K562 (cell line): ENCODE results near the gene HPS4. TPM values are rescaled to one million over a fixed set of nuclear protein-coding genes. Genes with fewer than 3 reads are reported as not detected.
"Not testable (repeated sequence)": the region's sequence is repeated elsewhere in the genome, so short reads cannot be mapped to it uniquely, and the experiment has no call there.

ENCODE experiments used
- ATAC-seq: fragments of 200-7000 bp; cut with Tn5 transposase; 3 replicates; pipeline ENCODE4 v1.9.1; 2020; ENCODE audit warnings: moderate library complexity
- BruUV-seq: library from RNA; stranded (reverse); fragments of 400-500 nt; replicated peaks from 2 replicates; lab custom pipeline; 2021; lab: Mats Ljungman, UMichigan
- CTCF ChIA-PET: fragments of 300-600 bp; formaldehyde crosslinking; extraction: SDS; loops from one replicate; lab custom pipeline; 2021; ENCODE audit warnings: low intra/inter-chr PET ratio; lab: Yijun Ruan, JAX
- POLR2A ChIA-PET: fragments of 300-600, 350-650 bp; sonication (Branson Sonifier 250); formaldehyde crosslinking; extraction: SDS; loops from one replicate; lab custom pipeline; 2021; ENCODE audit warnings: antibody characterized with exemption, inconsistent platforms; lab: Yijun Ruan, JAX
- DNase-seq, 4 experiments: peaks; one replicate each; pipeline versions ENCODE4 v3.0.0 to v3.0.0-alpha.2; 2011 to 2018; ENCODE audit warnings: low spot score in 3 of 4, mixed read lengths in 3 of 4; ENCODE audit errors: extremely low read depth in 1 of 4
- FAIRE-seq: peaks from 2 replicates; lab custom pipeline; 2011; peaks lifted over from hg19 to GRCh38; lab: Jason Lieb, UNC
- H2AFZ ChIP-seq: 2 replicates; pipeline ENCODE4 v1.6.0; 2011; ENCODE audit warnings: low read depth, low read length, control low read depth, inconsistent platforms
- H3K27ac ChIP-seq: fragments of 200-600 bp; 3 replicates; pipeline ENCODE4 v1.8.0; 2011; ENCODE audit warnings: low read depth, mild to moderate bottlenecking, control low read depth, inconsistent platforms, low read length, moderate library complexity, mixed read lengths; ENCODE audit errors: extremely low read depth
- H3K27me3 ChIP-seq, 2 experiments: fragments of 300-600 bp in 1 of 2; 2 replicates in 1 of 2; 3 replicates in 1 of 2; pipeline versions ENCODE4 v1.6.0 to v1.8.0; 2011; ENCODE audit warnings: inconsistent platforms in 2 of 2, low read length in 2 of 2, mild to moderate bottlenecking in 1 of 2, mixed read lengths in 1 of 2, moderate library complexity in 1 of 2; ENCODE audit not compliant: control insufficient read depth in 2 of 2, insufficient read depth in 2 of 2
- H3K36me3 ChIP-seq: fragments of 300-600 bp; 3 replicates; pipeline ENCODE4 v1.8.0; 2011; ENCODE audit warnings: mild to moderate bottlenecking, low read length, inconsistent platforms; ENCODE audit not compliant: control insufficient read depth, insufficient read depth
- H3K4me1 ChIP-seq, 2 experiments: fragments of 200-600 bp in 1 of 2; replicated peaks in 1 of 2; 2 replicates in 1 of 2; 3 replicates in 1 of 2; pipeline versions ENCODE4 v1.5.1 to v1.8.0; 2011; ENCODE audit warnings: inconsistent platforms in 2 of 2, low read length in 2 of 2, mild to moderate bottlenecking in 1 of 2, mixed read lengths in 1 of 2, moderate library complexity in 1 of 2; ENCODE audit not compliant: control insufficient read depth in 2 of 2, insufficient read depth in 2 of 2
- H3K4me2 ChIP-seq: 2 replicates; pipeline ENCODE4 v1.6.1; 2011; ENCODE audit warnings: low read length, control low read depth, inconsistent platforms, mixed read lengths; ENCODE audit not compliant: insufficient read depth
- H3K4me3 ChIP-seq: fragments of 200-600 bp; sonication (generic), shearing (Covaris generic); 2 replicates; pipeline ENCODE4 v1.5.1; 2016; ENCODE audit warnings: control low read depth, inconsistent platforms
- H3K79me2 ChIP-seq: fragments of 200-600 bp; 3 replicates; pipeline ENCODE4 v1.8.0; 2011; ENCODE audit warnings: low read length, inconsistent platforms; ENCODE audit not compliant: control insufficient read depth, insufficient read depth
- H3K9ac ChIP-seq, 2 experiments: 2 replicates each; pipeline versions ENCODE4 v1.6.0 to v1.6.1; 2011; ENCODE audit warnings: low read depth in 2 of 2, low read length in 2 of 2, control low read depth in 1 of 2, inconsistent platforms in 1 of 2, mild to moderate bottlenecking in 1 of 2, mixed read lengths in 1 of 2; ENCODE audit not compliant: insufficient read depth in 1 of 2
- H3K9me1 ChIP-seq: one replicate; pipeline ENCODE4 v1.6.0; 2011; ENCODE audit warnings: inconsistent platforms, mild to moderate bottlenecking, low read length, moderate library complexity; ENCODE audit not compliant: control insufficient read depth, insufficient read depth
- H3K9me3 ChIP-seq: replicated peaks from 2 replicates; pipeline ENCODE4 v1.5.1; 2011; ENCODE audit warnings: low read depth, low read length, inconsistent platforms; ENCODE audit not compliant: control insufficient read depth, insufficient read depth
- H4K20me1 ChIP-seq: replicated peaks from 2 replicates; pipeline ENCODE4 v1.6.1; 2011; ENCODE audit warnings: low read length, inconsistent platforms, mixed read lengths; ENCODE audit not compliant: control insufficient read depth, insufficient read depth
- CEBPZ ChIP-seq: fragments of 150-350 bp; IDR thresholded peaks from 2 replicates; pipeline ENCODE4 v1.6.1; 2014; ENCODE audit warnings: low read depth, mild to moderate bottlenecking, low read length, borderline replicate concordance
- FOXK1 ChIP-seq: sonication (generic); formaldehyde crosslinking; IDR thresholded peaks from 2 replicates; pipeline ENCODE4 v1.8.0; 2022; ENCODE audit warnings: missing genetic modification reagents, mild to moderate bottlenecking, borderline replicate concordance
- L3MBTL2 ChIP-seq: fragments of 450-650 bp; IDR thresholded peaks from 2 replicates; pipeline ENCODE4 v1.6.1; 2016; ENCODE audit warnings: mild to moderate bottlenecking, moderate library complexity
- TOE1 ChIP-seq, 2 experiments: fragments of 450-650 bp in 1 of 2; sonication (generic) in 1 of 2; formaldehyde crosslinking in 1 of 2; IDR thresholded peaks; 2 replicates each; pipeline versions ENCODE4 v1.7.1 to v1.8.0; 2016 to 2022; ENCODE audit warnings: borderline replicate concordance in 2 of 2, mild to moderate bottlenecking in 2 of 2, antibody characterized with exemption in 1 of 2, inconsistent platforms in 1 of 2, low read depth in 1 of 2, missing genetic modification reagents in 1 of 2, moderate library complexity in 1 of 2
- USF2 ChIP-seq: sonication (generic); formaldehyde crosslinking; IDR thresholded peaks from 2 replicates; pipeline ENCODE4 v1.5.0; 2020; ENCODE audit warnings: missing genetic modification reagents
- ZNF512 ChIP-seq: IDR thresholded peaks from 2 replicates; pipeline ENCODE4 v1.6.1; 2016; ENCODE audit warnings: missing genetic modification characterization, missing compliant biosample characterization
- WGBS: fragments of 100-300 bp; shearing (Covaris generic); methylation state at CpG from one replicate; pipeline ENCODE4 v1.1.6; 2016; ENCODE audit warnings: low coverage, mixed read lengths; ENCODE audit not compliant: insufficient coverage; ENCODE audit errors: missing lambda C conversion rate; 5-methylcytosine and 5-hydroxymethylcytosine counted together
- in situ Hi-C: fragments of 300-500 bp; cut with MboI; formaldehyde crosslinking; loops from 4 replicates; pipeline ENCODE4 v1.15.0; 2018; ENCODE audit warnings: inconsistent platforms, mixed read lengths
- intact Hi-C: fragments of 100-400 bp; cut with micrococcal nuclease; formaldehyde crosslinking; loops from 2 replicates; pipeline ENCODE4 v1.14.2; 2022
- polyA plus RNA-seq, 8 experiments: library from polyadenylated mRNA; depleted of rRNA in 4 of 8; stranded (reverse) in 5 of 8; unstranded in 3 of 8; fragments of >200 nt; fragmentation: Nextera tagmentation in 2 of 8; fragmentation: Illumina TruSeq in 1 of 8; extraction: Ambion mirVana in 2 of 8; extraction: Trizol in 1 of 8; gene quantifications; 2 replicates each; pipeline versions ENCODE4 v1.2.1 to v1.2.3, GENCODE V29; 2011 to 2014; ENCODE audit warnings: inconsistent platforms in 1 of 8, missing spikeins in 1 of 8
- total RNA-seq, 7 experiments: library from RNA; depleted of rRNA in 6 of 7; stranded (reverse); fragments of >200 nt in 6 of 7; fragmentation: Illumina TruSeq in 2 of 7; extraction: Trizol in 2 of 7; gene quantifications; 2 replicates each; pipeline versions ENCODE4 v1.2.1 to v1.2.3, GENCODE V29; 2011 to 2021; ENCODE audit warnings: low replicate concordance in 1 of 7

HPS4 gene
- total and polyA plus RNA-seq, 9 of the 15 experiments (the other 6 are each of a cell fraction or from before 2014, with no cell fraction given), result 12.8 to 29.2 (median 25.3) TPM

- H3K4me2 ChIP-seq, CTCF ChIA-PET, H3K27me3 ChIP-seq, H3K9me3 ChIP-seq, in situ Hi-C loops, H3K4me3 ChIP-seq, intact Hi-C loops, H3K79me2 ChIP-seq, H4K20me1 ChIP-seq, H3K9ac ChIP-seq, DNase-seq, BruUV-seq, POLR2A ChIA-PET, H3K9me1 ChIP-seq, H3K36me3 ChIP-seq, ATAC-seq, H3K27ac ChIP-seq: not testable (repeated sequence)
- TF ChIP-seq ZNF512, result peak; percentile 59
- Histone ChIP-seq H3K4me1 (peaks cover 13 to 26% of the 10 kb centered on the region in 2 experiments), H2AFZ (0 out of 2 replicates have a peak overlapping the region, but pooled peaks have one; percentile 59)
- WGBS, result 60% methylated on average over 6 of the region's 7 CpGs
- peak; percentile 19 for FAIRE-seq
Measured at GRCh38 chr22:26408562-26409220, 74.9 kb downstream of the HPS4 start.

GRCh38 chr22:26406118-26406517 lies 77.5 kb downstream of the HPS4 start:
- no peak overlapping the region for H3K9ac ChIP-seq
- peak in 2 of 4 experiments; percentile 18 to 27 for DNase-seq
- no peaks in the 10 kb centered on the region for H3K36me3 ChIP-seq
- H3K79me2 ChIP-seq, result no peaks in the 10 kb centered on the region
- POLR2A ChIA-PET, result interaction anchor here (1.6 kb wide), 1 partner anchor 56 kb away, joined by 3 read pairs; no protein-coding TSS in a partner anchor
- no peak overlapping the region for H3K27ac ChIP-seq
- ATAC-seq, result peak; percentile 58
- no peak overlapping the region for H3K4me3 ChIP-seq
- no peaks in the 10 kb centered on the region for H3K27me3 ChIP-seq
- H3K9me3 ChIP-seq, result no peaks in the 10 kb centered on the region
- H3K9me1 ChIP-seq, result no peaks in the 10 kb centered on the region
- peaks cover 13 to 35% of the 10 kb centered on the region in 2 experiments for H3K4me1 ChIP-seq
- in situ Hi-C loops, result no loop called here
- BruUV-seq, result no TSS peak
- CTCF ChIA-PET, result no interaction called here
- H3K4me2 ChIP-seq, result no peak overlapping the region
- peak overlapping the region; percentile 50; the same call in 1 of the 2 replicates for H2AFZ ChIP-seq
- 76% methylated on average over 4 of the region's 4 CpGs for WGBS
- intact Hi-C loops, result no loop called here
- FAIRE-seq, result no peak
- H4K20me1 ChIP-seq, result no peaks in the 10 kb centered on the region
- TF ChIP-seq FOXK1 (CRISPR knock-in tag) (no peak), TOE1 (IDR thresholded peaks at IDR 0.05; ENCODE audit: borderline replicate concordance) (no peak), TOE1 (CRISPR knock-in tag; IDR thresholded peaks at IDR 0.05; ENCODE audit: borderline replicate concordance, low read depth) (no peak), L3MBTL2 (peak; percentile 66), USF2 (CRISPR knock-in tag) (peak; percentile 85), CEBPZ (no peak)
